NCI-H2107 treated with DMSO at 0.1 percent for 48 hours (cell line): Measurements from ENCODE around the gene STARD3.
"Not testable (repeated sequence)": the region's sequence is repeated elsewhere in the genome, so short reads cannot be mapped to it uniquely, and the experiment has no call there.

ENCODE experiments used
- DNase-seq: peaks from one replicate; lab custom pipeline; 2025; ENCODE audit not compliant: unreplicated experiment; lab: John Stamatoyannopoulos, UW

STARD3 gene

DNA sequence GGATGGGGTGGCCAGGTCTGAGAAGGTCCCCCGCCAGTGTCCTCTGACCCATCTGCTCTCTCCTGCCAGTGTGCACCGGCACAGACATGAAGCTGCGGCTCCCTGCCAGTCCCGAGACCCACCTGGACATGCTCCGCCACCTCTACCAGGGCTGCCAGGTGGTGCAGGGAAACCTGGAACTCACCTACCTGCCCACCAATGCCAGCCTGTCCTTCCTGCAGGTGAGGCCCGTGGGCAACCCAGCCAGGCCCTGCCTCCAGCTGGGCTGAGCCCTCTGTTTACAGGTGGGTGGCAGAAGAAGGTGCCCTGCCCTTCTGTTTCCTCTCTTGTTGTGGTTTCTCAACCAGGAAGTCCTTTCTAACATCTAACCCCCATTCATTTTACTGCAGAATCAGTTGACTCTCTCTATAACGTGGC lies 70.0 kb downstream of the STARD3 start:
- no peak for DNase-seq

DNA sequence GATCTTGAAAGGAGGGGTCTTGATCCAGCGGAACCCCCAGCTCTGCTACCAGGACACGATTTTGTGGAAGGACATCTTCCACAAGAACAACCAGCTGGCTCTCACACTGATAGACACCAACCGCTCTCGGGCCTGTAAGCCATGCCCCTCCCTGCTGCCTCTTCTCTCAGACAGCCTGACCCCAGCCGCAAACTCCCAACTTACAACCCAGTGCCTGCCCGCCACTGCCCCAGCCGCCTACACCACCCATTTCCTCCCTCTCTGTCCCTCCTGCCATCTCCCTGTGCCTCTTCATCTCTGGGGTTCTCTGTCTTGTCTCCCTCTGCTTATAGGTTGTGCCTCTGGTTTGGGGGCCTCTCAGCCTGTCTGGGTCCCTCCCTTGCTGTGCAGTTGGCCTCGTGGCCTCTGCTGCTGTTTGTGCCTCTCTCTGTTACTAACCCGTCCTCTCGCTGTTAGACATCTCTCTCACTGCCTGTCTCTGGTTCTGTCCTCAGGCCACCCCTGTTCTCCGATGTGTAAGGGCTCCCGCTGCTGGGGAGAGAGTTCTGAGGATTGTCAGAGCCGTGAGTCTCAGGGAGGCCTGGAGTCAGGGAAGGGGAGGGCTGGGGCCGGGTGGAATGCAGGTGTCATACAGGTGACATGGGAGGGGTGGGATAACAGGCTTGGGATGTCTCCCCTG lies 72.5 kb downstream of the STARD3 start:
- DNase-seq: no peak

DNA sequence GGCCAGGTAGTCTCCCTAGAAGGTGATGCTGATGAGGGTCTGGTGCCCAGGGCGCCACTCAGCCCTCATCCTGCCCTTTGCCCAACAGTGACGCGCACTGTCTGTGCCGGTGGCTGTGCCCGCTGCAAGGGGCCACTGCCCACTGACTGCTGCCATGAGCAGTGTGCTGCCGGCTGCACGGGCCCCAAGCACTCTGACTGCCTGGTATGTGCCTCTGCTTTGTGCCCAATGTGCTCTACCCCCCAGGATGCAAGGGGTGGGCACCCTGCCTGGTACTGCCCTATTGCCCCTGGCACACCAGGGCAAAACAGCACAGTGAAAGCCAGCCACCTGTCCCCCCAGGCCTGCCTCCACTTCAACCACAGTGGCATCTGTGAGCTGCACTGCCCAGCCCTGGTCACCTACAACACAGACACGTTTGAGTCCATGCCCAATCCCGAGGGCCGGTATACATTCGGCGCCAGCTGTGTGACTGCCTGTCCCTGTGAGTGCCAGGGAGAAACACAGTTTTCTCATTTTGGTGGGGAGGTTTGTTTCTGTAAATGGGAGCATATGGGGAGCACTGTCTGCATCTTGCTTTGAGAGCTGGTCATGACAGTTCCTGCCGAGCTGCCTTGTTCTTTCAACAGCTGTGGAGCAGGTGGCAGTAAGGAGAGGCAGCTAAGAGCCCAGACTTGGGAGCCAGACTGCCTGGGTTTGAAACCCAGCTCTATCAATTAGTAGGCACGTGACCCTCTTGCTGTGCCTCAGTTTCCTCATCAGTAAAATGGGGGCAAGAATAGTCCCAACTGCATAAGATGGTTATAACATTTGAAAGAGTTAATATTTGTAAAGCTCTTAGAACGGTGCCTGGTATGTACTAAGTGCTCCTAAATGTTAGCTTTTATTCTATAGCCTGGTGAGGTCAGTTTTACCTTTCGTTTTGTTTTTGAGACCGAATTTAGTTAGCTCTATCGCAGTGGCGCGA lies 73.3 kb downstream of the STARD3 start:
- no peak for DNase-seq

DNA sequence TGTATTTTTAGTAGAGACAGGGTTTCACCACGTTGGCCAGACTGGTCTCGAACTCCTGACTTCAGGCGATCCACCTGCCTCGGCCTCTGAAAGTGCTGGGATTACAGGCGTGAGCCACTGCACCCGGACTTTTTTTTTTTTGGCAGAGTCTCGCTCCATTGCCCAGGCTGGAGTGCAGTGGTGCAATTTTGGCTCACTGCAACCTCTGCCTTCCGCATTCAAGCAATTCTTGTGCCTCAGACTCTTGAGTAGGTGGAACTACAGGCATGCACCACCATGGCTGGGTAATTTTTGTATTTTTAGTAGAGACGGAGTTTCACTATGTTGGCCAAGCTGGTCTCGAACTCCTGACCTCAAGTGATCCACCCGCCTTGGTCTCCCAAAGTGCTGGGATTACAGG lies 74.1 kb downstream of the STARD3 start:
- DNase-seq: not testable (repeated sequence)

DNA sequence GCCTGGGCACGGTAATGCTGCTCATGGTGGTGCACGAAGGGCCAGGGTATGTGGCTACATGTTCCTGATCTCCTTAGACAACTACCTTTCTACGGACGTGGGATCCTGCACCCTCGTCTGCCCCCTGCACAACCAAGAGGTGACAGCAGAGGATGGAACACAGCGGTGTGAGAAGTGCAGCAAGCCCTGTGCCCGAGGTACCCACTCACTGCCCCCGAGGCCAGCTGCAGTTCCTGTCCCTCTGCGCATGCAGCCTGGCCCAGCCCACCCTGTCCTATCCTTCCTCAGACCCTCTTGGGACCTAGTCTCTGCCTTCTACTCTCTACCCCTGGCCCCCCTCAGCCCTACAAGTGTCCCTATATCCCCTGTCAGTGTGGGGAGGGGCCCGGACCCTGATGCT lies 74.9 kb downstream of the STARD3 start:
- DNase-seq: no peak
